Measurements from ENCODE around the gene DBP.

- peak; percentile 87 for TF ChIP-seq CTCF (IDR thresholded peaks at IDR 0.05; ENCODE audit: low read length)
- no peak for TF ChIP-seq EZH2 (IDR thresholded peaks at IDR 0.05; ENCODE audit: borderline replicate concordance, low read length)
These were observed 9.0 kb upstream of the DBP start, which contains the start of gene CA11 for GRCh38 chr19:48646001-48646721.

Measured in OCI-LY1 (cell line).